IPS-18a (cell line): ENCODE data around the gene TARS1.

ENCODE experiments used
- H3K27ac ChIP-seq: one replicate; pipeline ENCODE4 v1.5.1; 2013; ENCODE audit warnings: low read length
- H3K27me3 ChIP-seq: one replicate; pipeline ENCODE4 v1.6.1; 2013; ENCODE audit warnings: mild to moderate bottlenecking, low read length; ENCODE audit not compliant: control insufficient read depth, insufficient read depth
- H3K36me3 ChIP-seq: one replicate; pipeline ENCODE4 v1.6.1; 2013; ENCODE audit warnings: low read depth, low read length; ENCODE audit not compliant: control insufficient read depth
- H3K4me1 ChIP-seq: one replicate; pipeline ENCODE4 v1.6.1; 2013; ENCODE audit warnings: low read depth, low read length; ENCODE audit not compliant: control insufficient read depth
- H3K4me3 ChIP-seq: one replicate; pipeline ENCODE4 v1.5.1; 2013; ENCODE audit warnings: low read length
- H3K9ac ChIP-seq: one replicate; pipeline ENCODE4 v1.6.1; 2013; ENCODE audit warnings: mild to moderate bottlenecking, low read length, moderate library complexity
- H3K9me3 ChIP-seq: one replicate; pipeline ENCODE4 v1.6.1; 2013; ENCODE audit warnings: low read depth, low read length; ENCODE audit not compliant: control insufficient read depth

Gene TARS1

GRCh38 chr5:33472805-33473409, 32.1 kb downstream of the TARS1 start:
- Histone ChIP-seq H3K9ac (peak overlapping the region; percentile 42), H3K4me3 (peak overlapping the region; percentile 16), H3K27me3 (no peaks in the 10 kb centered on the region), H3K4me1 (peaks cover 17% of the 10 kb centered on the region), H3K27ac (peak overlapping the region; percentile 73), H3K36me3 (peaks cover 72% of the 10 kb centered on the region), H3K9me3 (no peaks in the 10 kb centered on the region)

- no peak overlapping the region for H3K27ac ChIP-seq
- H3K9me3 ChIP-seq = no peaks in the 10 kb centered on the region
- H3K4me3 ChIP-seq = no peak overlapping the region
- H3K27me3 ChIP-seq = no peaks in the 10 kb centered on the region
- peaks cover 17% of the 10 kb centered on the region for H3K4me1 ChIP-seq
- no peak overlapping the region for H3K9ac ChIP-seq
- H3K36me3 ChIP-seq = peaks cover 61% of the 10 kb centered on the region
Observed at GRCh38 chr5:33474004-33474403, 33.2 kb downstream of the TARS1 start.

GRCh38 chr5:33474931-33475499, 34.2 kb downstream of the TARS1 start:
- Histone ChIP-seq H3K27me3 (no peaks in the 10 kb centered on the region), H3K27ac (no peak overlapping the region), H3K9ac (no peak overlapping the region), H3K36me3 (peaks cover 51% of the 10 kb centered on the region), H3K9me3 (no peaks in the 10 kb centered on the region), H3K4me3 (no peak overlapping the region), H3K4me1 (peaks cover 17% of the 10 kb centered on the region)

GRCh38 chr5:33475706-33476105, 34.9 kb downstream of the TARS1 start:
- Histone ChIP-seq H3K9me3 (no peaks in the 10 kb centered on the region), H3K36me3 (peaks cover 44% of the 10 kb centered on the region), H3K9ac (no peak overlapping the region), H3K4me1 (peaks cover 17% of the 10 kb centered on the region), H3K27me3 (no peaks in the 10 kb centered on the region), H3K27ac (no peak overlapping the region), H3K4me3 (no peak overlapping the region)

GRCh38 chr5:33476992-33477391, 36.2 kb downstream of the TARS1 start:
- H3K9me3 ChIP-seq = no peaks in the 10 kb centered on the region
- peaks cover 17% of the 10 kb centered on the region for H3K4me1 ChIP-seq
- no peak overlapping the region for H3K27ac ChIP-seq
- no peaks in the 10 kb centered on the region for H3K27me3 ChIP-seq
- no peak overlapping the region for H3K9ac ChIP-seq
- no peak overlapping the region for H3K4me3 ChIP-seq
- peaks cover 33% of the 10 kb centered on the region for H3K36me3 ChIP-seq

- peaks cover 17% of the 10 kb centered on the region for H3K4me1 ChIP-seq
- no peak overlapping the region for H3K4me3 ChIP-seq
- H3K27ac ChIP-seq = no peak overlapping the region
- no peak overlapping the region for H3K9ac ChIP-seq
- H3K9me3 ChIP-seq = no peaks in the 10 kb centered on the region
- H3K36me3 ChIP-seq = peaks cover 29% of the 10 kb centered on the region
- no peaks in the 10 kb centered on the region for H3K27me3 ChIP-seq
Observed at GRCh38 chr5:33477816-33478215, 37.1 kb downstream of the TARS1 start.

GRCh38 chr5:33479311-33479710, 38.5 kb downstream of the TARS1 start:
- no peak overlapping the region for H3K4me3 ChIP-seq
- peaks cover 6% of the 10 kb centered on the region for H3K4me1 ChIP-seq
- H3K36me3 ChIP-seq = peaks cover 23% of the 10 kb centered on the region
- no peaks in the 10 kb centered on the region for H3K27me3 ChIP-seq
- no peak overlapping the region for H3K27ac ChIP-seq
- H3K9ac ChIP-seq = no peak overlapping the region
- no peaks in the 10 kb centered on the region for H3K9me3 ChIP-seq

- Histone ChIP-seq H3K27me3 (no peaks in the 10 kb centered on the region), H3K9me3 (no peaks in the 10 kb centered on the region), H3K4me3 (no peak overlapping the region), H3K27ac (no peak overlapping the region), H3K4me1 (peaks cover 6% of the 10 kb centered on the region), H3K36me3 (peaks cover 9% of the 10 kb centered on the region), H3K9ac (no peak overlapping the region)
Observed at GRCh38 chr5:33480876-33481275, 40.1 kb downstream of the TARS1 start.

GRCh38 chr5:33482335-33482734, 41.6 kb downstream of the TARS1 start:
- Histone ChIP-seq H3K9ac (no peak overlapping the region), H3K4me3 (no peak overlapping the region), H3K4me1 (peaks cover 6% of the 10 kb centered on the region), H3K27me3 (no peaks in the 10 kb centered on the region), H3K27ac (no peak overlapping the region), H3K9me3 (no peaks in the 10 kb centered on the region), H3K36me3 (no peaks in the 10 kb centered on the region)

- no peak overlapping the region for H3K27ac ChIP-seq
- no peak overlapping the region for H3K9ac ChIP-seq
- H3K4me3 ChIP-seq = no peak overlapping the region
- H3K4me1 ChIP-seq = peaks cover 5% of the 10 kb centered on the region
- H3K36me3 ChIP-seq = no peaks in the 10 kb centered on the region
- H3K9me3 ChIP-seq = no peaks in the 10 kb centered on the region
- no peaks in the 10 kb centered on the region for H3K27me3 ChIP-seq
Observed at GRCh38 chr5:33487236-33487635, 46.5 kb downstream of the TARS1 start.

- no peak overlapping the region for H3K9ac ChIP-seq
- no peaks in the 10 kb centered on the region for H3K36me3 ChIP-seq
- H3K4me1 ChIP-seq = no peaks in the 10 kb centered on the region
- H3K27ac ChIP-seq = no peak overlapping the region
- H3K27me3 ChIP-seq = no peaks in the 10 kb centered on the region
- no peaks in the 10 kb centered on the region for H3K9me3 ChIP-seq
- no peak overlapping the region for H3K4me3 ChIP-seq
Observed at GRCh38 chr5:33488558-33489355, 48.0 kb downstream of the TARS1 start.
